ENCODE data around the gene PLCB4.

- TF ChIP-seq, protein P1, sequence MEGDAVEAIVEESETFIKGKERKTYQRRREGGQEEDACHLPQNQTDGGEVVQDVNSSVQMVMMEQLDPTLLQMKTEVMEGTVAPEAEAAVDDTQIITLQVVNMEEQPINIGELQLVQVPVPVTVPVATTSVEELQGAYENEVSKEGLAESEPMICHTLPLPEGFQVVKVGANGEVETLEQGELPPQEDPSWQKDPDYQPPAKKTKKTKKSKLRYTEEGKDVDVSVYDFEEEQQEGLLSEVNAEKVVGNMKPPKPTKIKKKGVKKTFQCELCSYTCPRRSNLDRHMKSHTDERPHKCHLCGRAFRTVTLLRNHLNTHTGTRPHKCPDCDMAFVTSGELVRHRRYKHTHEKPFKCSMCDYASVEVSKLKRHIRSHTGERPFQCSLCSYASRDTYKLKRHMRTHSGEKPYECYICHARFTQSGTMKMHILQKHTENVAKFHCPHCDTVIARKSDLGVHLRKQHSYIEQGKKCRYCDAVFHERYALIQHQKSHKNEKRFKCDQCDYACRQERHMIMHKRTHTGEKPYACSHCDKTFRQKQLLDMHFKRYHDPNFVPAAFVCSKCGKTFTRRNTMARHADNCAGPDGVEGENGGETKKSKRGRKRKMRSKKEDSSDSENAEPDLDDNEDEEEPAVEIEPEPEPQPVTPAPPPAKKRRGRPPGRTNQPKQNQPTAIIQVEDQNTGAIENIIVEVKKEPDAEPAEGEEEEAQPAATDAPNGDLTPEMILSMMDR (tag by site-specific recombination; IDR thresholded peaks at IDR 0.05): no peak
- TF ChIP-seq ZFP69B (tag by site-specific recombination; IDR thresholded peaks at IDR 0.05) (no peak), ZNF777 (tag by site-specific recombination; IDR thresholded peaks at IDR 0.05; ENCODE audit: borderline replicate concordance) (no peak), TCF7L2 (IDR thresholded peaks at IDR 0.05; ENCODE audit: borderline replicate concordance, low read depth, low read length) (no peak), PRDM4 (tag by site-specific recombination; IDR thresholded peaks at IDR 0.05) (no peak), ZNF692 (tag by site-specific recombination; IDR thresholded peaks at IDR 0.05) (no peak), ZBTB20 (tag by site-specific recombination; IDR thresholded peaks at IDR 0.05) (no peak), ZNF561 (tag by site-specific recombination; IDR thresholded peaks at IDR 0.05; ENCODE audit: borderline replicate concordance) (no peak)
- TF ChIP-seq, protein P2, sequence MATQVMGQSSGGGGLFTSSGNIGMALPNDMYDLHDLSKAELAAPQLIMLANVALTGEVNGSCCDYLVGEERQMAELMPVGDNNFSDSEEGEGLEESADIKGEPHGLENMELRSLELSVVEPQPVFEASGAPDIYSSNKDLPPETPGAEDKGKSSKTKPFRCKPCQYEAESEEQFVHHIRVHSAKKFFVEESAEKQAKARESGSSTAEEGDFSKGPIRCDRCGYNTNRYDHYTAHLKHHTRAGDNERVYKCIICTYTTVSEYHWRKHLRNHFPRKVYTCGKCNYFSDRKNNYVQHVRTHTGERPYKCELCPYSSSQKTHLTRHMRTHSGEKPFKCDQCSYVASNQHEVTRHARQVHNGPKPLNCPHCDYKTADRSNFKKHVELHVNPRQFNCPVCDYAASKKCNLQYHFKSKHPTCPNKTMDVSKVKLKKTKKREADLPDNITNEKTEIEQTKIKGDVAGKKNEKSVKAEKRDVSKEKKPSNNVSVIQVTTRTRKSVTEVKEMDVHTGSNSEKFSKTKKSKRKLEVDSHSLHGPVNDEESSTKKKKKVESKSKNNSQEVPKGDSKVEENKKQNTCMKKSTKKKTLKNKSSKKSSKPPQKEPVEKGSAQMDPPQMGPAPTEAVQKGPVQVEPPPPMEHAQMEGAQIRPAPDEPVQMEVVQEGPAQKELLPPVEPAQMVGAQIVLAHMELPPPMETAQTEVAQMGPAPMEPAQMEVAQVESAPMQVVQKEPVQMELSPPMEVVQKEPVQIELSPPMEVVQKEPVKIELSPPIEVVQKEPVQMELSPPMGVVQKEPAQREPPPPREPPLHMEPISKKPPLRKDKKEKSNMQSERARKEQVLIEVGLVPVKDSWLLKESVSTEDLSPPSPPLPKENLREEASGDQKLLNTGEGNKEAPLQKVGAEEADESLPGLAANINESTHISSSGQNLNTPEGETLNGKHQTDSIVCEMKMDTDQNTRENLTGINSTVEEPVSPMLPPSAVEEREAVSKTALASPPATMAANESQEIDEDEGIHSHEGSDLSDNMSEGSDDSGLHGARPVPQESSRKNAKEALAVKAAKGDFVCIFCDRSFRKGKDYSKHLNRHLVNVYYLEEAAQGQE (tag by site-specific recombination; IDR thresholded peaks at IDR 0.05): no peak
- TF ChIP-seq, protein P3, sequence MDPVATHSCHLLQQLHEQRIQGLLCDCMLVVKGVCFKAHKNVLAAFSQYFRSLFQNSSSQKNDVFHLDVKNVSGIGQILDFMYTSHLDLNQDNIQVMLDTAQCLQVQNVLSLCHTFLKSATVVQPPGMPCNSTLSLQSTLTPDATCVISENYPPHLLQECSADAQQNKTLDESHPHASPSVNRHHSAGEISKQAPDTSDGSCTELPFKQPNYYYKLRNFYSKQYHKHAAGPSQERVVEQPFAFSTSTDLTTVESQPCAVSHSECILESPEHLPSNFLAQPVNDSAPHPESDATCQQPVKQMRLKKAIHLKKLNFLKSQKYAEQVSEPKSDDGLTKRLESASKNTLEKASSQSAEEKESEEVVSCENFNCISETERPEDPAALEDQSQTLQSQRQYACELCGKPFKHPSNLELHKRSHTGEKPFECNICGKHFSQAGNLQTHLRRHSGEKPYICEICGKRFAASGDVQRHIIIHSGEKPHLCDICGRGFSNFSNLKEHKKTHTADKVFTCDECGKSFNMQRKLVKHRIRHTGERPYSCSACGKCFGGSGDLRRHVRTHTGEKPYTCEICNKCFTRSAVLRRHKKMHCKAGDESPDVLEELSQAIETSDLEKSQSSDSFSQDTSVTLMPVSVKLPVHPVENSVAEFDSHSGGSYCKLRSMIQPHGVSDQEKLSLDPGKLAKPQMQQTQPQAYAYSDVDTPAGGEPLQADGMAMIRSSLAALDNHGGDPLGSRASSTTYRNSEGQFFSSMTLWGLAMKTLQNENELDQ (tag by site-specific recombination; IDR thresholded peaks at IDR 0.05; ENCODE audit: low read depth): no peak
- TF ChIP-seq, protein P4, sequence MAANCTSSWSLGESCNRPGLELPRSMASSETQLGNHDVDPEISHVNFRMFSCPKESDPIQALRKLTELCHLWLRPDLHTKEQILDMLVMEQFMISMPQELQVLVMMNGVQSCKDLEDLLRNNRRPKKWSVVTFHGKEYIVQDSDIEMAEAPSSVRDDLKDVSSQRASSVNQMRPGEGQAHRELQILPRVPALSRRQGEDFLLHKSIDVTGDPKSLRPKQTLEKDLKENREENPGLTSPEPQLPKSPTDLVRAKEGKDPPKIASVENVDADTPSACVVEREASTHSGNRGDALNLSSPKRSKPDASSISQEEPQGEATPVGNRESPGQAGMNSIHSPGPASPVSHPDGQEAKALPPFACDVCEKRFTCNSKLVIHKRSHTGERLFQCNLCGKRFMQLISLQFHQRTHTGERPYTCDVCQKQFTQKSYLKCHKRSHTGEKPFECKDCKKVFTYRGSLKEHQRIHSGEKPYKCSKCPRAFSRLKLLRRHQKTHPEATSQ (tag by site-specific recombination; IDR thresholded peaks at IDR 0.05): no peak
- TF ChIP-seq, protein P5, sequence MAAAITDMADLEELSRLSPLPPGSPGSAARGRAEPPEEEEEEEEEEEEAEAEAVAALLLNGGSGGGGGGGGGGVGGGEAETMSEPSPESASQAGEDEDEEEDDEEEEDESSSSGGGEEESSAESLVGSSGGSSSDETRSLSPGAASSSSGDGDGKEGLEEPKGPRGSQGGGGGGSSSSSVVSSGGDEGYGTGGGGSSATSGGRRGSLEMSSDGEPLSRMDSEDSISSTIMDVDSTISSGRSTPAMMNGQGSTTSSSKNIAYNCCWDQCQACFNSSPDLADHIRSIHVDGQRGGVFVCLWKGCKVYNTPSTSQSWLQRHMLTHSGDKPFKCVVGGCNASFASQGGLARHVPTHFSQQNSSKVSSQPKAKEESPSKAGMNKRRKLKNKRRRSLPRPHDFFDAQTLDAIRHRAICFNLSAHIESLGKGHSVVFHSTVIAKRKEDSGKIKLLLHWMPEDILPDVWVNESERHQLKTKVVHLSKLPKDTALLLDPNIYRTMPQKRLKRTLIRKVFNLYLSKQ (tag by site-specific recombination; IDR thresholded peaks at IDR 0.05; ENCODE audit: borderline replicate concordance): no peak
Observed at GRCh38 chr20:9338101-9338500, 269.2 kb downstream of the PLCB4 start.

Data from HEK293 (cell line).